OCI-LY7 (cell line): Measurements from ENCODE around the gene LAMA3. TPM values are rescaled to one million over a fixed set of nuclear protein-coding genes. Genes with fewer than 3 reads are reported as not detected.

Source experiments
- BruUV-seq: library from RNA; stranded (reverse); fragments of 400-500 nt; replicated peaks from 2 replicates; lab custom pipeline; 2021; lab: Mats Ljungman, UMichigan
- CTCF ChIA-PET: fragments of 300-600 bp; sonication (Branson Sonifier 250); formaldehyde crosslinking; loops from one replicate; lab custom pipeline; 2022; ENCODE audit warnings: antibody characterized with exemption; ENCODE audit not compliant: unreplicated experiment; lab: Charles Lee
- POLR2A ChIA-PET: fragments of 300-600 bp; sonication (Branson Sonifier 250); formaldehyde crosslinking; loops from one replicate; lab custom pipeline; 2022; ENCODE audit warnings: antibody characterized with exemption; lab: Charles Lee
- DNase-seq: peaks from one replicate; pipeline ENCODE4 v3.0.0-alpha.2; 2015; ENCODE audit warnings: low spot score
- H2AFZ ChIP-seq: fragments of 200-600 bp; sonication (generic), shearing (Covaris generic); 2 replicates; pipeline ENCODE4 v1.6.1; 2014; ENCODE audit warnings: mild to moderate bottlenecking, antibody characterized with exemption, low read length, moderate library complexity
- H3K27ac ChIP-seq: fragments of 200-600 bp; sonication (generic); 2 replicates; pipeline ENCODE4 v1.5.1; 2014; ENCODE audit warnings: mixed run types, low read depth, mild to moderate bottlenecking, moderate library complexity, low read length, inconsistent platforms; ENCODE audit not compliant: poor library complexity, severe bottlenecking
- H3K36me3 ChIP-seq: fragments of 200-600 bp; sonication (generic); 2 replicates; pipeline ENCODE4 v1.6.1; 2014; ENCODE audit warnings: mild to moderate bottlenecking, antibody characterized with exemption, low read length, moderate library complexity, mixed read lengths; ENCODE audit not compliant: insufficient read depth
- H3K4me1 ChIP-seq: fragments of 200-600 bp; sonication (generic); 2 replicates; pipeline ENCODE4 v1.5.1; 2014; ENCODE audit warnings: mild to moderate bottlenecking, low read length; ENCODE audit not compliant: insufficient read depth, poor library complexity, severe bottlenecking
- H3K4me2 ChIP-seq: fragments of 200-600 bp; sonication (generic); 2 replicates; pipeline ENCODE4 v1.6.1; 2014; ENCODE audit warnings: mild to moderate bottlenecking, low read length
- H3K4me3 ChIP-seq: fragments of 200-600 bp; sonication (generic); 2 replicates; pipeline ENCODE4 v1.5.1; 2014; ENCODE audit warnings: mild to moderate bottlenecking, low read depth, low read length; ENCODE audit not compliant: poor library complexity, severe bottlenecking
- H3K79me2 ChIP-seq: fragments of 200-600 bp; sonication (generic); 2 replicates; pipeline ENCODE4 v1.6.1; 2016; ENCODE audit warnings: low read depth, mild to moderate bottlenecking, low read length, moderate library complexity, mixed read lengths; ENCODE audit not compliant: insufficient read depth
- H3K9me2 ChIP-seq: fragments of 200-600 bp; sonication (generic); 2 replicates; pipeline ENCODE4 v1.6.1; 2016; ENCODE audit warnings: mild to moderate bottlenecking, low read length, mixed read lengths; ENCODE audit not compliant: insufficient read depth
- H3K9me3 ChIP-seq: fragments of 200-600 bp; sonication (generic); 2 replicates; pipeline ENCODE4 v1.6.1; 2014; ENCODE audit warnings: mild to moderate bottlenecking, mixed run types, low read length, mixed read lengths
- H4K20me1 ChIP-seq: fragments of 200-600 bp; sonication (generic); 2 replicates; pipeline ENCODE4 v1.6.1; 2014; ENCODE audit warnings: mild to moderate bottlenecking, antibody characterized with exemption, low read length, moderate library complexity, mixed read lengths; ENCODE audit not compliant: insufficient read depth
- EZH2phosphoT487 ChIP-seq: fragments of 200-600 bp; sonication (generic); IDR thresholded peaks from 2 replicates; pipeline ENCODE4 v1.6.1; 2018; ENCODE audit warnings: low read depth, borderline replicate concordance, mild to moderate bottlenecking, mixed run types, antibody characterized with exemption, low read length, moderate library complexity, mixed read lengths
- intact Hi-C: fragments of 100-400 bp; cut with micrococcal nuclease; formaldehyde crosslinking; loops from one replicate; pipeline ENCODE4 v1.10.0; 2022; ENCODE audit not compliant: unreplicated experiment
- total RNA-seq, 2 experiments: library from RNA; depleted of rRNA in 1 of 2; stranded (reverse); fragments of >200 nt in 1 of 2; shearing (Covaris generic) in 1 of 2; gene quantifications; 2 replicates each; pipeline ENCODE4 v1.2.3, GENCODE V29; 2014 to 2022
- TF ChIP-seq, protein P1 (sequence below): fragments of 200-600 bp; sonication (generic); conservative IDR thresholded peaks from 2 replicates; pipeline ENCODE4 v1.5.1; 2014; ENCODE audit warnings: mild to moderate bottlenecking, antibody characterized with exemption, low read length, moderate library complexity, mixed read lengths

LAMA3 gene
- total RNA-seq, 2 experiments from 2014 or later, result 0.16 to 1.6 TPM

DNA sequence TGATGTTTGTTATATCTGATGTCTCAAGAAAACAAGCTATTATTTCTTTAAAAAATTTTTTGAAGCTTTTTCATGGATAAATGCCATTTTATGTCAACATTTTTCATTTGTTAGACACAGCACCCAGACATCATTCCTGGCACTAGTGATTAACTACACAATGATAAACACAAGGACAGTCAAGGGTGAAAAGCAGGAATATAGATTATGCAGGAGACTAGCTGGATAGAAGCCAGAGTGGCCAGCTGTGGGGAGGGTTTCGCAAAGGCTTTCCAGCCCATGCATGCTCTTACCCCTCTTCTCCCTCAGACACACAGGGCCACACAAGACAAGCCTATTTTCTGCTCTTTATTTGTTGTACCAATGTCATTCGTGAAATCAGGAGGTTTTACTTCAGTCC is 198.2 kb downstream of the LAMA3 start:
- no peaks in the 10 kb centered on the region for H3K9me3 ChIP-seq
- no peak overlapping the region for H3K4me3 ChIP-seq
- H3K4me2 ChIP-seq, result no peak overlapping the region
- no peaks in the 10 kb centered on the region for H3K79me2 ChIP-seq
- intact Hi-C loops, result no loop called here
- no peak overlapping the region for H3K27ac ChIP-seq
- TF ChIP-seq, protein P1, sequence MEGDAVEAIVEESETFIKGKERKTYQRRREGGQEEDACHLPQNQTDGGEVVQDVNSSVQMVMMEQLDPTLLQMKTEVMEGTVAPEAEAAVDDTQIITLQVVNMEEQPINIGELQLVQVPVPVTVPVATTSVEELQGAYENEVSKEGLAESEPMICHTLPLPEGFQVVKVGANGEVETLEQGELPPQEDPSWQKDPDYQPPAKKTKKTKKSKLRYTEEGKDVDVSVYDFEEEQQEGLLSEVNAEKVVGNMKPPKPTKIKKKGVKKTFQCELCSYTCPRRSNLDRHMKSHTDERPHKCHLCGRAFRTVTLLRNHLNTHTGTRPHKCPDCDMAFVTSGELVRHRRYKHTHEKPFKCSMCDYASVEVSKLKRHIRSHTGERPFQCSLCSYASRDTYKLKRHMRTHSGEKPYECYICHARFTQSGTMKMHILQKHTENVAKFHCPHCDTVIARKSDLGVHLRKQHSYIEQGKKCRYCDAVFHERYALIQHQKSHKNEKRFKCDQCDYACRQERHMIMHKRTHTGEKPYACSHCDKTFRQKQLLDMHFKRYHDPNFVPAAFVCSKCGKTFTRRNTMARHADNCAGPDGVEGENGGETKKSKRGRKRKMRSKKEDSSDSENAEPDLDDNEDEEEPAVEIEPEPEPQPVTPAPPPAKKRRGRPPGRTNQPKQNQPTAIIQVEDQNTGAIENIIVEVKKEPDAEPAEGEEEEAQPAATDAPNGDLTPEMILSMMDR, result no peak
- no peak for TF ChIP-seq EZH2phosphoT487
- no peaks in the 10 kb centered on the region for H3K36me3 ChIP-seq
- no TSS peak for BruUV-seq
- H3K9me2 ChIP-seq, result no peaks in the 10 kb centered on the region
- POLR2A ChIA-PET, result interaction anchor here (0.6 to 0.7 kb wide), 2 partner anchors 10 to 930 kb away, joined by 3 read pairs; no protein-coding TSS in a partner anchor
- CTCF ChIA-PET, result interaction anchor here (1.1 kb wide), 1 partner anchor 32 kb away, joined by 3 read pairs; no protein-coding TSS in a partner anchor
- no peak overlapping the region for H2AFZ ChIP-seq
- no peaks in the 10 kb centered on the region for H4K20me1 ChIP-seq
- no peaks in the 10 kb centered on the region for H3K4me1 ChIP-seq
- no peak for DNase-seq

DNA sequence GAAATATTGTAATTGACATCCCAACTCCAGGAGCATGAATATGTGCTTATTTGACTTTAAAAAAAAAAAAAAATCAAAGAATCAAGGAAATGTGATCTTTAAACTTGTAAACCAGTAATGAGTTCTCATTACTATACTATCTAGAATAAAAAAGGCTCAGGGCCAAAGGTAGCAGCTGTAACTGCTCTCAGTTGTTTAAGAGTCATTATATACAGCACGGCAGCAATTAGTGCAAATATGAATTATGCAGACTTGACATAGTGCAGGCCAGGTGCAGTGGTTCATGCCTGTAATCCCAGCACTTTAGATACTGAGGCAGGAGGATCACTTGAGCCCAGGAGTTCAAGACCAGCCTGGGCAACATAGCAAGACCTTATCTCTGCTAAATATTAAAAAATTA is 199.6 kb downstream of the LAMA3 start:
- no peaks in the 10 kb centered on the region for H3K9me3 ChIP-seq
- H3K79me2 ChIP-seq, result no peaks in the 10 kb centered on the region
- no peak for DNase-seq
- no peak overlapping the region for H3K4me2 ChIP-seq
- no peak overlapping the region for H3K4me3 ChIP-seq
- H2AFZ ChIP-seq, result no peak overlapping the region
- ChIA-PET POLR2A (interaction anchor here (0.6 kb wide), 1 partner anchor 766 kb away, joined by 3 read pairs; no protein-coding TSS in a partner anchor), CTCF (no interaction called here)
- TF ChIP-seq EZH2phosphoT487, result no peak
- TF ChIP-seq, protein P1, result no peak
- BruUV-seq, result no TSS peak
- H3K9me2 ChIP-seq, result no peaks in the 10 kb centered on the region
- H3K4me1 ChIP-seq, result no peaks in the 10 kb centered on the region
- no peaks in the 10 kb centered on the region for H4K20me1 ChIP-seq
- H3K27ac ChIP-seq, result no peak overlapping the region
- no peaks in the 10 kb centered on the region for H3K36me3 ChIP-seq
- intact Hi-C loops, result no loop called here

DNA sequence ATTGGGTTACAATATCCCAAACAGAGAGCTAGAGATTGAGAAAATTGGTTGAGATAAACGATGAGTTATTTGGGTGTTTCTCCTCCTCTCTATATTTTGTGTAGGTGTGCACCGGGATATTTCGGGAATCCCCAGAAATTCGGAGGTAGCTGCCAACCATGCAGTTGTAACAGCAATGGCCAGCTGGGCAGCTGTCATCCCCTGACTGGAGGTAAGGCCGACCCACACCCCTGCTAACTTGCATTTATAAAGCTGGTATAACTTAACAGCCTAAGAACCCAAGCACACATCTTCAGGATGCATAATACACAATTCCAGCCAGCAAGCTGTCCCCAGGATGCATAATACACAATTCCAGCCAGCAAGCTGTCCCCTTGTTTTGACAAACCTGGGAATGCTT is 200.7 kb downstream of the LAMA3 start:
- BruUV-seq, result no TSS peak
- H3K4me3 ChIP-seq, result no peak overlapping the region
- no peaks in the 10 kb centered on the region for H3K9me2 ChIP-seq
- H2AFZ ChIP-seq, result no peak overlapping the region
- H3K4me2 ChIP-seq, result no peak overlapping the region
- H3K9me3 ChIP-seq, result no peaks in the 10 kb centered on the region
- H3K79me2 ChIP-seq, result no peaks in the 10 kb centered on the region
- DNase-seq, result no peak
- ChIA-PET CTCF (no interaction called here), POLR2A (no interaction called here)
- TF ChIP-seq, protein P1, result no peak
- no peak for TF ChIP-seq EZH2phosphoT487
- H4K20me1 ChIP-seq, result no peaks in the 10 kb centered on the region
- H3K36me3 ChIP-seq, result no peaks in the 10 kb centered on the region
- H3K4me1 ChIP-seq, result no peaks in the 10 kb centered on the region
- no peak overlapping the region for H3K27ac ChIP-seq
- intact Hi-C loops, result no loop called here
